GM12878 (cell line): ENCODE data around the gene CD68. TPM values are rescaled to one million over a fixed set of nuclear protein-coding genes. Genes with fewer than 3 reads are reported as not detected.
A peak's percentile ranks its signal among the peaks of the same experiment; 100 is the strongest.

ENCODE experiments used
- BACH1 ChIP-seq: fragments of 450-650 bp; IDR thresholded peaks from 2 replicates; pipeline ENCODE4 v1.6.1; 2017; ENCODE audit warnings: mild to moderate bottlenecking, borderline replicate concordance
- BMI1 ChIP-seq: fragments of 450-650 bp; IDR thresholded peaks from 2 replicates; pipeline ENCODE4 v1.6.1; 2016; ENCODE audit warnings: mild to moderate bottlenecking, moderate library complexity, borderline replicate concordance
- CHD2 ChIP-seq: IDR thresholded peaks from 2 replicates; pipeline ENCODE4 v1.6.1; 2011; ENCODE audit warnings: low read depth, low read length, improper control_type of control experiment, borderline replicate concordance
- CREB1 ChIP-seq: IDR thresholded peaks from 2 replicates; pipeline ENCODE4 v1.6.1; 2012; ENCODE audit warnings: low read depth, mild to moderate bottlenecking, inconsistent platforms
- CTCF ChIP-seq, 3 experiments: IDR thresholded peaks in 2 of 3; conservative IDR thresholded peaks in 1 of 3; 2 replicates each; pipeline ENCODE4 v1.5.1; 2011; ENCODE audit warnings: low read depth in 3 of 3, low read length in 3 of 3, mild to moderate bottlenecking in 3 of 3, control low read depth in 2 of 3, moderate library complexity in 2 of 3, inconsistent platforms in 1 of 3, mixed read lengths in 1 of 3; ENCODE audit not compliant: control insufficient read depth in 2 of 3, insufficient read depth in 1 of 3; ENCODE audit errors: extremely low read depth in 1 of 3
- DPF2 ChIP-seq: fragments of 450-650 bp; IDR thresholded peaks from 2 replicates; pipeline ENCODE4 v1.6.1; 2017; ENCODE audit warnings: mild to moderate bottlenecking
- EGR1 ChIP-seq, 2 experiments: IDR thresholded peaks; 1 replicate in 1 of 2; 2 replicates in 1 of 2; pipeline ENCODE4 v1.6.1; 2011 to 2012; ENCODE audit warnings: low read depth in 2 of 2, low read length in 2 of 2, borderline replicate concordance in 1 of 2, mild to moderate bottlenecking in 1 of 2, moderate library complexity in 1 of 2
- ETV6 ChIP-seq, 2 experiments: fragments of 450-650 bp in 1 of 2; IDR thresholded peaks in 1 of 2; conservative IDR thresholded peaks in 1 of 2; 2 replicates each; pipeline ENCODE4 v1.6.1; 2014; ENCODE audit warnings: antibody characterized with exemption in 1 of 2, borderline replicate concordance in 1 of 2, low read depth in 1 of 2, mild to moderate bottlenecking in 1 of 2, moderate library complexity in 1 of 2
- FOXM1 ChIP-seq: IDR thresholded peaks from 2 replicates; pipeline ENCODE4 v1.6.1; 2012; ENCODE audit warnings: low read depth, mild to moderate bottlenecking, inconsistent platforms, low read length, moderate library complexity
- GATAD2B ChIP-seq: fragments of 450-650 bp; conservative IDR thresholded peaks from 2 replicates; pipeline ENCODE4 v1.6.1; 2017; ENCODE audit warnings: low read depth, mild to moderate bottlenecking, moderate library complexity
- HCFC1 ChIP-seq: fragments of 150-350 bp; IDR thresholded peaks from 2 replicates; pipeline ENCODE4 v1.6.1; 2014; ENCODE audit warnings: low read length
- HDAC6 ChIP-seq: fragments of 200-600 bp; sonication (generic); IDR thresholded peaks from one replicate; pipeline ENCODE4 v1.8.0; 2017; ENCODE audit warnings: antibody characterized with exemption; ENCODE audit not compliant: unreplicated experiment
- IKZF1 ChIP-seq: fragments of 450-650 bp; conservative IDR thresholded peaks from 2 replicates; pipeline ENCODE4 v1.6.1; 2017; ENCODE audit warnings: antibody characterized with exemption, mild to moderate bottlenecking
- NFYB ChIP-seq: IDR thresholded peaks from 2 replicates; pipeline ENCODE4 v1.6.1; 2011; ENCODE audit warnings: low read depth, mild to moderate bottlenecking, low read length, improper control_type of control experiment, moderate library complexity; ENCODE audit not compliant: insufficient read depth
- NKRF ChIP-seq: fragments of 450-650 bp; conservative IDR thresholded peaks from 2 replicates; pipeline ENCODE4 v1.6.1; 2017; ENCODE audit warnings: mild to moderate bottlenecking, moderate library complexity
- PML ChIP-seq: IDR thresholded peaks from 2 replicates; pipeline ENCODE4 v1.6.1; 2012; ENCODE audit warnings: low read length, inconsistent platforms
- POLR2A ChIP-seq: IDR thresholded peaks from 2 replicates; pipeline ENCODE4 v1.6.1; 2011; ENCODE audit warnings: low read depth, mild to moderate bottlenecking, low read length
- RB1 ChIP-seq: fragments of 450-650 bp; formaldehyde crosslinking; IDR thresholded peaks from 2 replicates; pipeline ENCODE4 v1.6.1; 2017; ENCODE audit warnings: mild to moderate bottlenecking, borderline replicate concordance
- SMAD5 ChIP-seq: IDR thresholded peaks from 2 replicates; pipeline ENCODE4 v1.6.1; 2016; ENCODE audit warnings: antibody characterized with exemption, low read depth
- SRF ChIP-seq, 2 experiments: IDR thresholded peaks; 2 replicates each; pipeline ENCODE4 v1.6.1; 2011; ENCODE audit warnings: low read depth in 2 of 2, low read length in 2 of 2, mild to moderate bottlenecking in 1 of 2, moderate library complexity in 1 of 2
- TCF3 ChIP-seq: IDR thresholded peaks from 2 replicates; pipeline ENCODE4 v1.6.1; 2012; ENCODE audit warnings: low read depth, mild to moderate bottlenecking, low read length, borderline replicate concordance; ENCODE audit not compliant: insufficient read depth
- YY1 ChIP-seq: IDR thresholded peaks from 2 replicates; pipeline ENCODE4 v1.6.1; 2011; ENCODE audit warnings: low read depth, mild to moderate bottlenecking, low read length
- ZBTB4 ChIP-seq: fragments of 450-650 bp; formaldehyde crosslinking; IDR thresholded peaks from 2 replicates; pipeline ENCODE4 v1.4.0; 2022; ENCODE audit warnings: mild to moderate bottlenecking, moderate library complexity
- ZZZ3 ChIP-seq: IDR thresholded peaks from 2 replicates; pipeline ENCODE4 v1.6.1; 2011; ENCODE audit warnings: low read depth; ENCODE audit not compliant: control insufficient read depth, insufficient read length
- polyA plus RNA-seq, 11 experiments: library from polyadenylated mRNA; depleted of rRNA in 4 of 11; unstranded in 6 of 11; stranded (reverse) in 5 of 11; fragments of >200 nt; fragmentation: Nextera tagmentation in 4 of 11; fragmentation: Illumina TruSeq in 1 of 11; extraction: Ambion mirVana in 4 of 11; extraction: Trizol in 1 of 11; gene quantifications; 1 replicate in 1 of 11; 2 replicates in 10 of 11; pipeline versions ENCODE4 v1.2.1 to v1.2.3, GENCODE V29; 2011 to 2016; ENCODE audit warnings: inconsistent platforms in 2 of 11, missing spikeins in 2 of 11, low read depth in 1 of 11
- total RNA-seq, 4 experiments: library from RNA; depleted of rRNA in 3 of 4; stranded (reverse); fragments of >200 nt in 3 of 4; fragmentation: Illumina TruSeq in 1 of 4; extraction: Trizol in 1 of 4; gene quantifications; 2 replicates each; pipeline versions ENCODE4 v1.2.1 to v1.2.3, GENCODE V29; 2013 to 2021

CD68 gene
- total and polyA plus RNA-seq, 10 of the 15 experiments (the other 5 are each of a cell fraction or from before 2014, with no cell fraction given), result 2.6 to 6.9 (median 3.8) TPM

- TF ChIP-seq NKRF (peak; percentile 81), ETV6 (conservative IDR thresholded peaks at IDR 0.05 in 1 of 2, IDR thresholded peaks at IDR 0.05 in 1 of 2; ENCODE audit: borderline replicate concordance in 1 of 2, low read depth in 1 of 2) (no peak), CHD2 (peak; percentile 69; the same call in 1 of the 2 replicates), HCFC1 (peak; percentile 65), GATAD2B (no peak), SMAD5 (0 out of 2 replicates have a peak, but pooled peaks have one; percentile 29), BACH1 (peak; percentile 60), RB1 (peak; percentile 80), CREB1 (peak; percentile 98), ZZZ3 (no peak), ZBTB4 (CRISPR knock-in tag) (no peak), PML (0 out of 2 replicates have a peak, but pooled peaks have one; percentile 35), YY1 (0 out of 2 replicates have a peak, but pooled peaks have one; percentile 11), EGR1 (IDR thresholded peaks at IDR 0.05; ENCODE audit: borderline replicate concordance in 1 of 2, low read depth in 2 of 2, low read length in 2 of 2) (0 out of 3 replicates have a peak, but pooled peaks of 1 of the 2 experiments have one; percentile 8), IKZF1 (peak; percentile 74), NFYB (peak; percentile 72; the same call in 1 of the 2 replicates), SRF (IDR thresholded peaks at IDR 0.05; ENCODE audit: low read depth in 2 of 2, low read length in 2 of 2) (peak in 1 of 2 experiments; percentile 73; a peak in 2 of 4 replicates), POLR2A (peak; percentile 86), CTCF (IDR thresholded peaks at IDR 0.05 in 2 of 3, conservative IDR thresholded peaks at IDR 0.05 in 1 of 3; ENCODE audit: control insufficient read depth in 2 of 3, extremely low read depth in 1 of 3, insufficient read depth in 1 of 3, low read depth in 3 of 3, low read length in 3 of 3) (peak in 1 of 3 experiments; percentile 4; a peak in 1 of 6 replicates), FOXM1 (no peak), HDAC6 (no peak), TCF3 (0 out of 2 replicates have a peak, but pooled peaks have one; percentile 31), DPF2 (0 out of 2 replicates have a peak, but pooled peaks have one; percentile 27), BMI1 (no peak)
Measured at GRCh38 chr17:7561589-7562207, 17.7 kb upstream of the CD68 start, which contains the start of gene SENP3 (continued).
